ENCODE measurements around the gene UBB. TPM values are rescaled to one million over a fixed set of nuclear protein-coding genes. Genes with fewer than 3 reads are reported as not detected.
A peak's percentile ranks its signal among the peaks of the same experiment; 100 is the strongest.

UBB gene
- total RNA-seq, 2 experiments from 2014 or later, result 1,291 to 2,854 TPM

DNA sequence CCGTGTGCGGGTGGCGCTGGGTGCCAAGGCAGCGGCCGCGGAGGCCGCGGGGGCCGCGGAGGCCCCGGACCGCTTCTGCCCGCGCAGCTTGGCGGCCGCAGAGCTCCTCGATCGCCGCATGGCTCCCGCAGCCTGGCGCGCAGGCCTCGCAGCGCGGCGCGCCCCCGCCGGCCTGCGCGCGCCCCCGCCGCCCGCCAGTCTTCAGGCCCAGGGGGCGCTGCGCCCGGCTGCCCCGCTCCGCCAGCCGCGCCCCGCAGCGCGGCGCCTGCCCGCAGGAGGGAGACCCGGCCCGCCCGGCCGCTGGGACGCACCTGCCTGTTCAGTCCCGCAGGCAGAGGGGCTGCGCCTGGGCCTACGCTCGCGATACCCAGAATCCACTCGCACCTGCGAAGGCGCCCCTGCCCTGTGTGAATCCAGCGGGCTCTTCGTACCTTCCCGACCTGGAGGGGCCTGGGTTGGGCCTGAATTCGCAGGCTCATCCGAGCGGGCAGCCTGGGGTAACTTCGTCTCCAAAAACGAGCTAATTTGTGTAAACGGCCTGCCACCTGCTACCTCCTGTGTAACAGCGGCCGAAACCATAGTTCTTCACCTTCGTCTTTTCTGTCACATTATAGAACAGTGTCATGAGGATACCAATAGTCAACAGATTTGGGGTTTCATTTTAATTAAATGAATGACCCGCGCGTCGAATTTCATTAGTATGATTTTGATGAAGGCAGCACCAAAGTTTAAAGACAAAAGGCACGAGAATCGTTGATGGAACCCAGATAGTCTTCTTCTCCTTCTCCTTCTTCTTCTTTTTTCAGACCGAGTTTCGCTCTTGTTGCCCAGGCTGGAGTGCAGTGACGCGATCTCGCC lies 27.3 kb upstream of the UBB start, which contains the start of gene CENPV:
Gene CENPV (minus strand): TSS at position 153 of the 858 bp plus-strand sequence. CDS start 33 bp downstream, at position 120.
- Histone ChIP-seq H3K4me3 (ENCODE audit: low read depth, low read length, poor library complexity, severe bottlenecking) (peak within 1 kb of the TSS; percentile 72), H3K4me1 (ENCODE audit: insufficient read depth, low read length, poor library complexity, severe bottlenecking) (peaks cover 35% of the 10 kb centered on the region), H3K79me2 (ENCODE audit: insufficient read depth, low read depth, low read length) (peaks cover 32% of the 10 kb centered on the region), H3K36me3 (ENCODE audit: insufficient read depth, low read length) (peaks cover 15% of the 10 kb centered on the region), H2AFZ (ENCODE audit: low read length) (peak within 1 kb of the TSS; percentile 96), H4K20me1 (ENCODE audit: insufficient read depth, low read length) (peaks cover 5% of the 10 kb centered on the region; the same call in 1 of the 2 replicates), H3K4me2 (ENCODE audit: low read length) (peak within 1 kb of the TSS; percentile 94), H3K9me3 (ENCODE audit: low read length) (no peaks in the 10 kb centered on the region), H3K9me2 (ENCODE audit: insufficient read depth, low read length) (no peaks in the 10 kb centered on the region), H3K27ac (ENCODE audit: low read depth, low read length, poor library complexity, severe bottlenecking) (peak within 1 kb of the TSS; percentile 59)
- no TSS peak for BruUV-seq (replicated peaks)
- ChIA-PET CTCF (ENCODE audit: unreplicated experiment) (interaction anchor here (1.6 kb wide), 1 partner anchor 10 kb away, joined by 5 read pairs; no protein-coding TSS in a partner anchor), POLR2A (interaction anchor here (1.3 kb wide), 1 partner anchor 24 kb away, joined by 3 read pairs; no protein-coding TSS in a partner anchor)
- DNase-seq (ENCODE audit: low spot score), result peak; percentile 85
- intact Hi-C loops (cut with micrococcal nuclease; ENCODE audit: unreplicated experiment), result loop anchor here (2.0 to 5.0 kb wide), 3 partner anchors 27 to 136 kb away; partner anchors contain the start of genes NCOR1, PIGL and UBB
- no peak for TF ChIP-seq EZH2phosphoT487 (IDR thresholded peaks at IDR 0.05; ENCODE audit: borderline replicate concordance, low read depth, low read length)
- 0 out of 2 replicates have a peak, but pooled peaks have one; percentile 28 for TF ChIP-seq CTCF (conservative IDR thresholded peaks at IDR 0.05; ENCODE audit: low read length)

GRCh38 chr17:16354585-16354984 lies 26.3 kb upstream of the UBB start:
- TF ChIP-seq EZH2phosphoT487 (IDR thresholded peaks at IDR 0.05; ENCODE audit: borderline replicate concordance, low read depth, low read length) (no peak), CTCF (conservative IDR thresholded peaks at IDR 0.05; ENCODE audit: low read length) (no peak)
- POLR2A ChIA-PET, result interaction anchor here (0.5 to 0.7 kb wide), 2 partner anchors 9 to 83 kb away, joined by 4 to 5 read pairs; no protein-coding TSS in a partner anchor
- Histone ChIP-seq H3K4me2 (ENCODE audit: low read length) (no peak overlapping the region), H3K9me3 (ENCODE audit: low read length) (no peaks in the 10 kb centered on the region), H3K9me2 (ENCODE audit: insufficient read depth, low read length) (no peaks in the 10 kb centered on the region), H2AFZ (ENCODE audit: low read length) (no peak overlapping the region), H4K20me1 (ENCODE audit: insufficient read depth, low read length) (peaks cover 5% of the 10 kb centered on the region; the same call in 1 of the 2 replicates), H3K4me1 (ENCODE audit: insufficient read depth, low read length, poor library complexity, severe bottlenecking) (peaks cover 29% of the 10 kb centered on the region), H3K79me2 (ENCODE audit: insufficient read depth, low read depth, low read length) (peaks cover 31% of the 10 kb centered on the region), H3K36me3 (ENCODE audit: insufficient read depth, low read length) (peaks cover 5% of the 10 kb centered on the region), H3K4me3 (ENCODE audit: low read depth, low read length, poor library complexity, severe bottlenecking) (no peak overlapping the region), H3K27ac (ENCODE audit: low read depth, low read length, poor library complexity, severe bottlenecking) (no peak overlapping the region)
- no peak for DNase-seq (ENCODE audit: low spot score)
- no TSS peak for BruUV-seq (replicated peaks)
- intact Hi-C loops (cut with micrococcal nuclease; ENCODE audit: unreplicated experiment), result loop anchor here (5.0 kb wide), 1 partner anchor 137 kb away; the partner anchor contains the start of genes NCOR1 and PIGL
- CTCF ChIA-PET (ENCODE audit: unreplicated experiment), result interaction anchor here (0.6 kb wide), 1 partner anchor 9 kb away, joined by 3 read pairs; no protein-coding TSS in a partner anchor
